C4-2B (cell line): Measurements from ENCODE around the gene H6PD.

Source experiments
- H3K27ac ChIP-seq: fragments of 450-650 bp; 2 replicates; pipeline ENCODE4 v1.5.1; 2017
- ZFX ChIP-seq: fragments of 450-650 bp; IDR thresholded peaks from 2 replicates; pipeline ENCODE4 v1.6.1; 2017
- TF ChIP-seq, protein P1 (sequence below): fragments of 450-650 bp; conservative IDR thresholded peaks from 2 replicates; pipeline ENCODE4 v1.5.1; 2017; ENCODE audit warnings: mild to moderate bottlenecking

H6PD gene

DNA sequence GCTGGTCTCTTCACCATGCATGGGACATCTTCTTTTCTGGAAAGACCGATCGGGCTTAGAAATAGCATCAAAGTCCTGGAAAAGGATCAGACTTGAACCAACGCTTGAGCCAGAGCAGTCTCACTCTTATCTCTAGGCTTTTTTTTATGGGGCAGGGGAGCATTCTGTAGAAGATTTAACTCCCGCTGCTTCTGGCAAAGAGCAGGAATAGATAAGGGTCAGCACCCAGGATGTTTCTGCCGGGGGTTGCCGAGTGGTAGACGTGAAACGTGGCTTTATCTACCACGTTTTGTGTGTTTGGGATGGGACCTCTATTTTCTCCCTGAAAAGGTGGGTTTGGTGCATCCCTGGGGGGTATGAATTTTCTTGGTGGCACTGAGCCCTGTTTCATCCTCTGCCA, 76.9 kb downstream of the H6PD start:
- TF ChIP-seq, protein P1, sequence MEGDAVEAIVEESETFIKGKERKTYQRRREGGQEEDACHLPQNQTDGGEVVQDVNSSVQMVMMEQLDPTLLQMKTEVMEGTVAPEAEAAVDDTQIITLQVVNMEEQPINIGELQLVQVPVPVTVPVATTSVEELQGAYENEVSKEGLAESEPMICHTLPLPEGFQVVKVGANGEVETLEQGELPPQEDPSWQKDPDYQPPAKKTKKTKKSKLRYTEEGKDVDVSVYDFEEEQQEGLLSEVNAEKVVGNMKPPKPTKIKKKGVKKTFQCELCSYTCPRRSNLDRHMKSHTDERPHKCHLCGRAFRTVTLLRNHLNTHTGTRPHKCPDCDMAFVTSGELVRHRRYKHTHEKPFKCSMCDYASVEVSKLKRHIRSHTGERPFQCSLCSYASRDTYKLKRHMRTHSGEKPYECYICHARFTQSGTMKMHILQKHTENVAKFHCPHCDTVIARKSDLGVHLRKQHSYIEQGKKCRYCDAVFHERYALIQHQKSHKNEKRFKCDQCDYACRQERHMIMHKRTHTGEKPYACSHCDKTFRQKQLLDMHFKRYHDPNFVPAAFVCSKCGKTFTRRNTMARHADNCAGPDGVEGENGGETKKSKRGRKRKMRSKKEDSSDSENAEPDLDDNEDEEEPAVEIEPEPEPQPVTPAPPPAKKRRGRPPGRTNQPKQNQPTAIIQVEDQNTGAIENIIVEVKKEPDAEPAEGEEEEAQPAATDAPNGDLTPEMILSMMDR: no peak
- no peak for TF ChIP-seq ZFX
- H3K27ac ChIP-seq: no peak overlapping the region

DNA sequence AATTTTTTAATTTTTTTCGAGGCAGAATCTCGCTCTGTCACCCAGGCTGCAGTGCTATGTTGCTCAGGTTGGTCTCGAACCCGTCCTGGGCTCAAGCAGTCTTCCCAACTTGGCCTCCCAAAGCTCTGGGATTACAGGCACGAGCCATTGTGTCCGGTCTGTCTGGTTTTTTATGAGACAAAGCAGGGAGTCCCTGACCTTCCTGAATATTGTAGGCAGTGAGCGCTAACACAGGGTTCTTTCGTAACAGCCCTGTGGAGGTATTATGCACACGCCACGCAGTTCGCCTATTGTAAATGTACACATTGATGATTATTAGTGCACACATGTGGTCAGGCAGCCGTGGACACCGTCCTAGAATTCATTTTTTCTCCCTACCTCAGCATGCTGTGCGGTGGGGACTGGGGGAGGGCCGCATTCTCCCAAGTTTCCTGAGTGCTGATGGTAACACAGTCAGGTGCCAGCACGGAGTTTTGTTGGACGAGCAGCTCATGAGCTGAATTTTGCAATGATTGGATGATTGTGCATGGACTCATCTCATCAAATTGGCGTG, 77.7 kb downstream of the H6PD start:
- no peak overlapping the region for H3K27ac ChIP-seq
- TF ChIP-seq ZFX: no peak
- TF ChIP-seq, protein P1: no peak

DNA sequence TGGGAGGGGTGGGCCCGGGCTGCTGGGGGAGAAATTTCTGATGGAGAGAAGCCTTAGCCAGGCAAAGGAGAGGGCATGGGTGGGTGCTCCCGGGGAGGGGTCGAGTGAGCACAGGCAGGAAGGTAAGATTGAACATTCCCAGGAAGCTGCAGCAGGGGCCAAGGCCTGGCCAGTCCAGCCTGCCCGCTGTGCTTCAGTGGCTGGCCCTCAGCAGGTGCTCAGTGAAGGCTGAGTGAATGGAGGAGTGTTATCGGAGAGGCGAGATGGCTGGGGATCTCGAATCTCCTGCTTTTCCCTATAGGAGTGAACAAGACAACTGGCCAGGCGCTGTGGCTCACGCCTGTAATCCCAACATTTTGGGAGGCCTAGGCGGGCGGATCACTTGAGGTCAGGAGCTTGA, 79.0 kb downstream of the H6PD start:
- H3K27ac ChIP-seq: no peak overlapping the region
- TF ChIP-seq ZFX: no peak
- TF ChIP-seq, protein P1: no peak

DNA sequence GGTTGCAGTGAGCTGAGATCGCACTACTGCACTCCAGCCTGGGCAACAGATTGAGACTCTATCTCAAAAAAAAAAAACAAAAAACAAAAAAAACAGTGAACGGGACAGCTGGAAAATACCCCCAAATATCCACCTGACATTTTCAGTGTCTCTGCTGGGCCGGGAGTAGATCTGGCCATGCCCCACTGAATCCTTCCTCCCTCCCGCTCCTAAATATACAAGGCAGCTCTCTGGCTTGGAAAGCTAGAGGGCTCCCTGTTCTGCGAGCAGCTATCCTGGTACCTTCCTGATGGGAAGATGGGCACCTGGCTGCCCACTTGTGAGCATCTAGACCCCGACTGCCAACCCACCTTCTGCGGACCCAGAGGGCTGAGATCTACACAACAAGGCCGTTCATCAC, 79.5 kb downstream of the H6PD start:
- TF ChIP-seq, protein P1: no peak
- TF ChIP-seq ZFX: no peak
- no peak overlapping the region for H3K27ac ChIP-seq

DNA sequence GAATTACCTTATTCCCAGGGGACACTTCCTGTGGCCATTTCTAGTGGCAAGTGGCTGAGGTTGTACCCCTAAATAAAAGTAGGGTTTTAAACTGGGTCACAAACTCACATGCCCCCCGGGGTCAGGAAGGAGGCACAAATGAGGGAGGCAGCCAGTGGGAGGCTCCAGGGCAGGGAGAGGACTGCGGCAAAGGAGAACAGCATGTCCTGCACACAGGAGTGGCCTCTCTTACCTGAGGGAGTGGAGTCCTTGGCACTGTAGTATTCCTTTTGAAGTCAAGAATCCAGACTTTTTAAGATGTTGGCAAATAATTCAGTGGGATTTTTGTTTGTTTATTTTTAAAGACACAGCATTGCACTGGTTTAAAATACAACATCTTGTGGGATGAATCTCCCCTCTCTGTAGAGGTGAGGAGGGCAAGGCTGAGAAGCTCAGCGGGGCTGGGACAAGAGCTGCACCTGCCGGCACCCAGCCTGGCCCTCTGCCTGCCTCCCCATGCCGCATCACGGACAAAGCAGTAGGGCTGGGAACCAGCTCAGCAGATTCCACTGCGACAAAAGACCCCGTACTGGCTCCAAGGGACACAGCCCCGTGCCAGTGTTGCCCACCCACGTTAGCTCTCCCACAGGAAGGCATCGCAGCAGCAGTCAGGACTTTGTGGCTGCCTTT, 80.3 kb downstream of the H6PD start:
- TF ChIP-seq, protein P1: no peak
- no peak for TF ChIP-seq ZFX
- no peak overlapping the region for H3K27ac ChIP-seq

DNA sequence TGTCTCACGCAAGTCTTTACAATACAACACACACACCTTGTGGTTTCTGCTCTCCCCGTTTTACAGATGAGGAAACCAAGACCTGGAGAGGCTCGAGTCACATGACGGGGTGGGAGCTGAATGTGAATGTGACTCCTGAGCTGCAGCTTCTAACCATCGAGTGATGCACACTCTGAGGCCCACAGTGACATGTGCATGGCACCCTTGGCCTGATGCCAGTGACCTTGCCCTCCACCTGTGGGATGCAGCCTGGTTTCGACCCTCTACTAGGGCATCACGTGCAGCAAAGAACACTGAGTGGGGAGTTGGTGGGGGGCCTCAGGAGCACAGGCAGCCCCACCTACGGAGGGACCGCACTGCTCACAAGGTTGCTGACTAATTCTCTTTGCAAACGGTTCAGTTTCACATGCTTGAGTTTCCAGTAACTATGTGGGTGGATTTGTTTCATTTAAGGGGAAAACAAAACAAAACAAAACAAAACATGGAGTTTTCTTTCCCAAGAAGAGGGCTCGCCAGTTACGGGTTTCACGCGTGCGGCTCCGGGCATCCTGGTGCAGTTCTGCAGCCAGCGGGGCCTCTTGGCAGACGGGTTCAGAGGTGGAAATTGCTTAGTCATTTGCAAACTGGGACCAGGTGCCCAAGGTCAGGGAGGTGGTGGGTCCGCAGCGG, 81.0 kb downstream of the H6PD start:
- no peak overlapping the region for H3K27ac ChIP-seq
- no peak for TF ChIP-seq ZFX
- TF ChIP-seq, protein P1: no peak

DNA sequence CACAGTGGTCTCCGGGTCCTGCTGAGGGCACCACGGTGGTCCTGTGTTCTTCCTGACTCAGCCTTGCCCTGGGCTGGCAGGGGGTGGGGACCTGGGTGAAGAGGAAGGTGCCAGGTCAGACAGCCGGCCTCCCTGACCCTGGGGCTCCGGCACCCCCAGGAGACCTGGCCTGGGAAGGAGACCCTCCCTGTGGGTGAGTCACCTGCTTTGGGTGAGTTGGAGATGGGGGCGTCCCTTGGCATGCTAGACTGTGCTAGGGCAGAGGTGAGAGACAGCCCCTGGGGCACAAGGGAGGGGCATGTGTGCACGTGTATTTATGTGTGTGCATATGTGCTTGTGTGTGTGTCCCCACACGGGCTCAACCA, 81.5 kb downstream of the H6PD start:
- no peak overlapping the region for H3K27ac ChIP-seq
- TF ChIP-seq, protein P1: no peak
- no peak for TF ChIP-seq ZFX
